GM12878 (cell line): ENCODE measurements around the gene MRPL38. TPM values are rescaled to one million over a fixed set of nuclear protein-coding genes. Genes with fewer than 3 reads are reported as not detected.

Source experiments
- ATAC-seq: fragments of 200-7000 bp; cut with Tn5 transposase; 3 replicates; pipeline ENCODE4 v1.9.1; 2020; ENCODE audit warnings: mild to moderate bottlenecking, moderate library complexity
- BruUV-seq: library from RNA; stranded (reverse); fragments of 400-500 nt; replicated peaks from 2 replicates; lab custom pipeline; 2021; lab: Mats Ljungman, UMichigan
- CTCF ChIA-PET: fragments of 300-600 bp; sonication (Branson Sonifier 250); formaldehyde crosslinking; extraction: SDS; loops from one replicate; lab custom pipeline; 2021; ENCODE audit warnings: inconsistent platforms; lab: Yijun Ruan, JAX
- POLR2A ChIA-PET: fragments of 350-600 bp; formaldehyde crosslinking; extraction: SDS; loops from one replicate; lab custom pipeline; 2021; ENCODE audit warnings: inconsistent platforms; lab: Charles Lee
- RAD21 ChIA-PET: fragments of 300-600 bp; sonication (Branson Sonifier 250); formaldehyde crosslinking; loops from one replicate; lab custom pipeline; 2023; ENCODE audit warnings: antibody characterized with exemption; ENCODE audit not compliant: unreplicated experiment; lab: Charles Lee
- SMC1A ChIA-PET: fragments of 300-600 bp; sonication (Branson Sonifier 250); formaldehyde crosslinking; loops from one replicate; lab custom pipeline; 2023; ENCODE audit not compliant: unreplicated experiment, uncharacterized antibody; lab: Charles Lee
- DNase-seq: peaks from one replicate; pipeline ENCODE4 v3.0.0-alpha.2; 2011; ENCODE audit warnings: low read depth, low spot score
- FAIRE-seq: peaks from 3 replicates; lab custom pipeline; 2011; peaks lifted over from hg19 to GRCh38; lab: Jason Lieb, UNC
- H2AFZ ChIP-seq: 2 replicates; pipeline ENCODE4 v1.6.0; 2011; ENCODE audit warnings: low read depth, low read length, control low read depth; ENCODE audit not compliant: control insufficient read depth
- H3K27ac ChIP-seq: 2 replicates; pipeline ENCODE4 v1.5.1; 2011; ENCODE audit warnings: control low read depth; ENCODE audit not compliant: control insufficient read depth, insufficient read depth
- H3K27me3 ChIP-seq, 2 experiments: replicated peaks in 1 of 2; 2 replicates each; pipeline versions ENCODE4 v1.6.0 to v1.6.1; 2011; ENCODE audit warnings: low read length in 1 of 2; ENCODE audit not compliant: control insufficient read depth in 2 of 2, insufficient read depth in 2 of 2
- H3K36me3 ChIP-seq, 2 experiments: 2 replicates each; pipeline ENCODE4 v1.5.1; 2011; ENCODE audit warnings: low read length in 1 of 2; ENCODE audit not compliant: control insufficient read depth in 2 of 2, insufficient read depth in 2 of 2
- H3K4me1 ChIP-seq: 2 replicates; pipeline ENCODE4 v1.6.1; 2011; ENCODE audit warnings: mild to moderate bottlenecking, low read length, moderate library complexity, mixed read lengths; ENCODE audit not compliant: control insufficient read depth, insufficient read depth
- H3K4me2 ChIP-seq: 2 replicates; pipeline ENCODE4 v1.6.0; 2011; ENCODE audit warnings: control low read depth; ENCODE audit not compliant: control insufficient read depth, insufficient read depth
- H3K4me3 ChIP-seq: fragments of 200-600 bp; sonication (generic); 2 replicates; pipeline ENCODE4 v1.5.1; 2016
- H3K79me2 ChIP-seq: 2 replicates; pipeline ENCODE4 v1.6.0; 2011; ENCODE audit warnings: low read length; ENCODE audit not compliant: control insufficient read depth, insufficient read depth
- H3K9ac ChIP-seq: 2 replicates; pipeline ENCODE4 v1.8.0; 2011; ENCODE audit warnings: low read length, control low read depth, mixed read lengths; ENCODE audit not compliant: control insufficient read depth, insufficient read depth
- H3K9me3 ChIP-seq: replicated peaks from 3 replicates; pipeline ENCODE4 v1.5.1; 2011; ENCODE audit warnings: mild to moderate bottlenecking, low read length; ENCODE audit not compliant: control insufficient read depth, insufficient read depth
- H4K20me1 ChIP-seq: 2 replicates; pipeline ENCODE4 v1.6.0; 2011; ENCODE audit not compliant: control insufficient read depth, insufficient read depth
- CREM ChIP-seq: IDR thresholded peaks from 2 replicates; pipeline ENCODE4 v1.6.1; 2014; ENCODE audit warnings: antibody characterized with exemption, low read depth
- FOXK2 ChIP-seq: fragments of 450-650 bp; IDR thresholded peaks from 2 replicates; pipeline ENCODE4 v1.6.1; 2017; ENCODE audit warnings: mild to moderate bottlenecking, moderate library complexity
- HDGF ChIP-seq: fragments of 450-650 bp; IDR thresholded peaks from 2 replicates; pipeline ENCODE4 v1.6.1; 2016; ENCODE audit warnings: antibody characterized with exemption
- IKZF2 ChIP-seq, 2 experiments: fragments of 450-650 bp; IDR thresholded peaks; 2 replicates each; pipeline ENCODE4 v1.6.1; 2017; ENCODE audit warnings: mild to moderate bottlenecking in 2 of 2, moderate library complexity in 2 of 2
- KAT2A ChIP-seq: conservative IDR thresholded peaks from 2 replicates; pipeline ENCODE4 v1.6.1; 2011; ENCODE audit warnings: low read depth, low read length; ENCODE audit not compliant: control insufficient read depth
- PAX8 ChIP-seq: fragments of 450-650 bp; IDR thresholded peaks from 2 replicates; pipeline ENCODE4 v1.6.1; 2017; ENCODE audit warnings: mild to moderate bottlenecking, moderate library complexity
- RB1 ChIP-seq: fragments of 450-650 bp; formaldehyde crosslinking; IDR thresholded peaks from 2 replicates; pipeline ENCODE4 v1.6.1; 2017; ENCODE audit warnings: mild to moderate bottlenecking, borderline replicate concordance
- SP1 ChIP-seq: IDR thresholded peaks from one replicate; pipeline ENCODE4 v1.6.1; 2011; ENCODE audit warnings: low read depth, low read length
- SREBF2 ChIP-seq: IDR thresholded peaks from 2 replicates; pipeline ENCODE4 v1.6.1; 2012; ENCODE audit warnings: mild to moderate bottlenecking, low read length
- TCF7 ChIP-seq: IDR thresholded peaks from 2 replicates; pipeline ENCODE4 v1.6.1; 2014; ENCODE audit warnings: antibody characterized with exemption, borderline replicate concordance
- YY1 ChIP-seq: IDR thresholded peaks from 2 replicates; pipeline ENCODE4 v1.6.1; 2011; ENCODE audit warnings: low read depth, mild to moderate bottlenecking, low read length
- WGBS: methylation state at CpG from one replicate; pipeline ENCODE4 v1.1.6; 2016; ENCODE audit warnings: low lambda C conversion rate; ENCODE audit not compliant: insufficient replicate concordance, insufficient coverage; ENCODE audit errors: missing lambda C conversion rate; 5-methylcytosine and 5-hydroxymethylcytosine counted together
- in situ Hi-C: fragments of 300-500 bp; cut with MboI; formaldehyde crosslinking; loops from 9 replicates; pipeline ENCODE4 v1.14.3; 2018; ENCODE audit warnings: mixed read lengths
- intact Hi-C: fragments of 100-400 bp; cut with micrococcal nuclease; formaldehyde crosslinking; loops from one replicate; pipeline ENCODE4 v1.14.2; 2022; ENCODE audit not compliant: unreplicated experiment
- polyA plus RNA-seq, 11 experiments: library from polyadenylated mRNA; depleted of rRNA in 4 of 11; unstranded in 6 of 11; stranded (reverse) in 5 of 11; fragments of >200 nt; fragmentation: Nextera tagmentation in 4 of 11; fragmentation: Illumina TruSeq in 1 of 11; extraction: Ambion mirVana in 4 of 11; extraction: Trizol in 1 of 11; gene quantifications; 1 replicate in 1 of 11; 2 replicates in 10 of 11; pipeline versions ENCODE4 v1.2.1 to v1.2.3, GENCODE V29; 2011 to 2016; ENCODE audit warnings: inconsistent platforms in 2 of 11, missing spikeins in 2 of 11, low read depth in 1 of 11
- total RNA-seq, 4 experiments: library from RNA; depleted of rRNA in 3 of 4; stranded (reverse); fragments of >200 nt in 3 of 4; fragmentation: Illumina TruSeq in 1 of 4; extraction: Trizol in 1 of 4; gene quantifications; 2 replicates each; pipeline versions ENCODE4 v1.2.1 to v1.2.3, GENCODE V29; 2013 to 2021
- TF ChIP-seq, protein P1 (sequence below): IDR thresholded peaks from 2 replicates; pipeline ENCODE4 v1.6.1; 2012; ENCODE audit warnings: low read depth, low read length, improper control_type of control experiment

MRPL38 gene
- total and polyA plus RNA-seq, 10 of the 15 experiments (the other 5 are each of a cell fraction or from before 2014, with no cell fraction given) = 6.6 to 205 (median 53.1) TPM

DNA sequence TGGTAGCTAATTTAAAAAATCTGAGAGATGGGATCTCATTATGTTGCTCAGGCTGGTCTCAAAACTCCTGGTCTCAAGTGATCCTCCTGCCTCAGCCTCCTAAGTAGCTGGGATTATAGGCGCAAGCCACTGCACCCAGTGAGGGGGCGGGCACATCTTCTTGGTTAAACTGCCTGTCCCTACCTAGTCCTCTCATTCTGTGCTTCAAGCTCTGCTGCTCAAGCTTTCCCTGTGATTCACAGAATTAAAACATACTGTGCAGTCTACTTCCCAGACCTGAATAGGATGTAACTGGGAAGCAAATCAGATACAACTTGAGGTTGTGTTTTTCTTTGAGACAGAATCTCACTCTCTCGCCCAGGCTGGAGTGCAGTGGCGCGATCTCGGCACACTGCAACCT lies 2.3 kb downstream of the MRPL38 start:
- ChIA-PET SMC1A (interaction anchor here (1.4 kb wide), 1 partner anchor 47 kb away, joined by 4 read pairs; the partner anchor contains the start of gene WBP2), POLR2A (interaction anchor here (1.5 kb wide), 1 partner anchor 44 kb away, joined by 4 read pairs; no protein-coding TSS in a partner anchor), RAD21 (no interaction called here), CTCF (interaction anchor here (1.0 to 1.9 kb wide), 3 partner anchors 23 to 100 kb away, joined by 3 to 6 read pairs (median 5); no protein-coding TSS in a partner anchor)
- no TSS peak for BruUV-seq
- Histone ChIP-seq H3K9me3 (no peaks in the 10 kb centered on the region), H3K36me3 (peaks cover 10 to 17% of the 10 kb centered on the region in 2 experiments; a peak in 3 of 4 replicates), H4K20me1 (no peaks in the 10 kb centered on the region), H3K79me2 (peaks cover 11% of the 10 kb centered on the region), H3K4me3 (no peak overlapping the region), H2AFZ (no peak overlapping the region), H3K27ac (no peak overlapping the region), H3K27me3 (no peaks in the 10 kb centered on the region), H3K4me1 (no peaks in the 10 kb centered on the region; the same call in 1 of the 2 replicates), H3K4me2 (no peak overlapping the region), H3K9ac (no peak overlapping the region)
- WGBS = 100% methylated on average over 6 of the region's 6 CpGs
- ATAC-seq = no peak
- TF ChIP-seq FOXK2 (no peak), KAT2A (no peak), RB1 (no peak), SP1 (no peak), CREM (no peak), HDGF (no peak), PAX8 (no peak), TCF7 (no peak), IKZF2 (IDR thresholded peaks at IDR 0.05) (no peak), SREBF2 (no peak), YY1 (no peak)
- TF ChIP-seq, protein P1, sequence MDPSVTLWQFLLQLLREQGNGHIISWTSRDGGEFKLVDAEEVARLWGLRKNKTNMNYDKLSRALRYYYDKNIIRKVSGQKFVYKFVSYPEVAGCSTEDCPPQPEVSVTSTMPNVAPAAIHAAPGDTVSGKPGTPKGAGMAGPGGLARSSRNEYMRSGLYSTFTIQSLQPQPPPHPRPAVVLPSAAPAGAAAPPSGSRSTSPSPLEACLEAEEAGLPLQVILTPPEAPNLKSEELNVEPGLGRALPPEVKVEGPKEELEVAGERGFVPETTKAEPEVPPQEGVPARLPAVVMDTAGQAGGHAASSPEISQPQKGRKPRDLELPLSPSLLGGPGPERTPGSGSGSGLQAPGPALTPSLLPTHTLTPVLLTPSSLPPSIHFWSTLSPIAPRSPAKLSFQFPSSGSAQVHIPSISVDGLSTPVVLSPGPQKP = no peak
- in situ Hi-C loops (no loop called here), intact Hi-C loops (no loop called here)
- DNase-seq = no peak
- FAIRE-seq = no peak
